ENCODE data around the gene LPCAT3. TPM values are rescaled to one million over a fixed set of nuclear protein-coding genes. Genes with fewer than 3 reads are reported as not detected.
A peak's percentile ranks its signal among the peaks of the same experiment; 100 is the strongest.

The LPCAT3 gene
- total and polyA plus RNA-seq, 2 of the 13 experiments (the other 11 are each of a cell fraction or from before 2014, with no cell fraction given), result 44.5 to 64.3 TPM

DNA sequence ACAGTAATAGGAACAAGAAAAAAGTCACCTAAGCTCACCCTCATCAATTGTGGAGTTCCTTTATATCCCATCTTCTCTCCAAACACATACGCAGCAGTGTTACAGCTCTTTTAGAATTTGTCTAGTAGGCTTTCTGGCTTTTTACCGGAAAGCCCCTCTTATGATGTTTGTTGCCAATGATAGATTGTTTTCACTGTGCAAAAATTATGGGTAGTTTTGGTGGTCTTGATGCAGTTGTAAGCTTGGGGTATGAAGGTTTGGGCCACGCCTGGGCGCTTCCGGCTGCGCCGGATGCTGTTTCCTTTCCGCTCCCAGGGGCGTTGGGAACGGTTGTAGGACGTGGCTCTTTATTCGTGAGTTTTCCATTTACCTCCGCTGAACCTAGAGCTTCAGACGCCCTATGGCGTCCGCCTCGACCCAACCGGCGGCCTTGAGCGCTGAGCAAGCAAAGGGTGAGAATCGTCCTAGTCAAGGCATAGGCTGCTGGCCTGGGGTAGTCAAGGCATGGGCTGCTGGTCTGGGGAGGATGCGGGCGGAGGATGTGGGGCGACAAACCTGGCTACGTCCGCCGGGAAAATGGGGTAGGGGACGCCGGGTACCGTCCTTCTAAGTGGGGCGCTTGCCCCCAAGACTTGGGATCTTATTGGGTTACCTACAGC, 74.4 kb downstream of the LPCAT3 start, which contains the start of the genes C12orf57 and RNU7-1 (continued):
- TF ChIP-seq, protein P1, sequence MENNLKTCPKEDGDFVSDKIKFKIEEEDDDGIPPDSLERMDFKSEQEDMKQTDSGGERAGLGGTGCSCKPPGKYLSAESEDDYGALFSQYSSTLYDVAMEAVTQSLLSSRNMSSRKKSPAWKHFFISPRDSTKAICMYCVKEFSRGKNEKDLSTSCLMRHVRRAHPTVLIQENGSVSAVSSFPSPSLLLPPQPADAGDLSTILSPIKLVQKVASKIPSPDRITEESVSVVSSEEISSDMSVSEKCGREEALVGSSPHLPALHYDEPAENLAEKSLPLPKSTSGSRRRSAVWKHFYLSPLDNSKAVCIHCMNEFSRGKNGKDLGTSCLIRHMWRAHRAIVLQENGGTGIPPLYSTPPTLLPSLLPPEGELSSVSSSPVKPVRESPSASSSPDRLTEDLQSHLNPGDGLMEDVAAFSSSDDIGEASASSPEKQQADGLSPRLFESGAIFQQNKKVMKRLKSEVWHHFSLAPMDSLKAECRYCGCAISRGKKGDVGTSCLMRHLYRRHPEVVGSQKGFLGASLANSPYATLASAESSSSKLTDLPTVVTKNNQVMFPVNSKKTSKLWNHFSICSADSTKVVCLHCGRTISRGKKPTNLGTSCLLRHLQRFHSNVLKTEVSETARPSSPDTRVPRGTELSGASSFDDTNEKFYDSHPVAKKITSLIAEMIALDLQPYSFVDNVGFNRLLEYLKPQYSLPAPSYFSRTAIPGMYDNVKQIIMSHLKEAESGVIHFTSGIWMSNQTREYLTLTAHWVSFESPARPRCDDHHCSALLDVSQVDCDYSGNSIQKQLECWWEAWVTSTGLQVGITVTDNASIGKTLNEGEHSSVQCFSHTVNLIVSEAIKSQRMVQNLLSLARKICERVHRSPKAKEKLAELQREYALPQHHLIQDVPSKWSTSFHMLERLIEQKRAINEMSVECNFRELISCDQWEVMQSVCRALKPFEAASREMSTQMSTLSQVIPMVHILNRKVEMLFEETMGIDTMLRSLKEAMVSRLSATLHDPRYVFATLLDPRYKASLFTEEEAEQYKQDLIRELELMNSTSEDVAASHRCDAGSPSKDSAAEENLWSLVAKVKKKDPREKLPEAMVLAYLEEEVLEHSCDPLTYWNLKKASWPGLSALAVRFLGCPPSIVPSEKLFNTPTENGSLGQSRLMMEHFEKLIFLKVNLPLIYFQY (CRISPR knock-in tag; IDR thresholded peaks at IDR 0.05; ENCODE audit: borderline replicate concordance), result peak; percentile 81; the same call in 1 of the 2 replicates
- TF ChIP-seq SRF (IDR thresholded peaks at IDR 0.05; ENCODE audit: low read depth, low read length), result peak; percentile 64; the same call in 1 of the 2 replicates
- TF ChIP-seq, protein P2, sequence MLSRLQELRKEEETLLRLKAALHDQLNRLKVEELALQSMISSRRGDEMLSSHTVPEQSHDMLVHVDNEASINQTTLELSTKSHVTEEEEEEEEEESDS (CRISPR knock-in tag; IDR thresholded peaks at IDR 0.05; ENCODE audit: borderline replicate concordance), result peak; percentile 100
- TF ChIP-seq, protein P3, sequence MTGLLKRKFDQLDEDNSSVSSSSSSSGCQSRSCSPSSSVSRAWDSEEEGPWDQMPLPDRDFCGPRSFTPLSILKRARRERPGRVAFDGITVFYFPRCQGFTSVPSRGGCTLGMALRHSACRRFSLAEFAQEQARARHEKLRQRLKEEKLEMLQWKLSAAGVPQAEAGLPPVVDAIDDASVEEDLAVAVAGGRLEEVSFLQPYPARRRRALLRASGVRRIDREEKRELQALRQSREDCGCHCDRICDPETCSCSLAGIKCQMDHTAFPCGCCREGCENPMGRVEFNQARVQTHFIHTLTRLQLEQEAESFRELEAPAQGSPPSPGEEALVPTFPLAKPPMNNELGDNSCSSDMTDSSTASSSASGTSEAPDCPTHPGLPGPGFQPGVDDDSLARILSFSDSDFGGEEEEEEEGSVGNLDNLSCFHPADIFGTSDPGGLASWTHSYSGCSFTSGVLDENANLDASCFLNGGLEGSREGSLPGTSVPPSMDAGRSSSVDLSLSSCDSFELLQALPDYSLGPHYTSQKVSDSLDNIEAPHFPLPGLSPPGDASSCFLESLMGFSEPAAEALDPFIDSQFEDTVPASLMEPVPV (CRISPR knock-in tag; IDR thresholded peaks at IDR 0.05), result peak; percentile 63; the same call in 1 of the 2 replicates
- peak; percentile 97 for TF ChIP-seq STAT5B (CRISPR knock-in tag; IDR thresholded peaks at IDR 0.05)
- TF ChIP-seq RFXANK (CRISPR knock-in tag; IDR thresholded peaks at IDR 0.05), result peak; percentile 87; the same call in 1 of the 2 replicates
- TF ChIP-seq ZKSCAN8 (CRISPR knock-in tag; IDR thresholded peaks at IDR 0.05; ENCODE audit: borderline replicate concordance), result peak; percentile 92
- peak; percentile 64; the same call in 1 of the 2 replicates for TF ChIP-seq SIX4 (CRISPR knock-in tag; IDR thresholded peaks at IDR 0.05)
- TF ChIP-seq ZNF780A (CRISPR knock-in tag; IDR thresholded peaks at IDR 0.05), result peak; percentile 96
- TF ChIP-seq MAF1 (CRISPR knock-in tag; IDR thresholded peaks at IDR 0.05; ENCODE audit: borderline replicate concordance), result no peak
- TF ChIP-seq KAT2B (IDR thresholded peaks at IDR 0.05; ENCODE audit: borderline replicate concordance, low read depth, low read length), result no peak
- TF ChIP-seq RXRA (CRISPR knock-in tag; IDR thresholded peaks at IDR 0.05), result peak; percentile 52; the same call in 1 of the 2 replicates
- peak; percentile 43 for TF ChIP-seq NR2C2 (CRISPR knock-in tag; IDR thresholded peaks at IDR 0.05; ENCODE audit: borderline replicate concordance)
- TF ChIP-seq, protein P4, sequence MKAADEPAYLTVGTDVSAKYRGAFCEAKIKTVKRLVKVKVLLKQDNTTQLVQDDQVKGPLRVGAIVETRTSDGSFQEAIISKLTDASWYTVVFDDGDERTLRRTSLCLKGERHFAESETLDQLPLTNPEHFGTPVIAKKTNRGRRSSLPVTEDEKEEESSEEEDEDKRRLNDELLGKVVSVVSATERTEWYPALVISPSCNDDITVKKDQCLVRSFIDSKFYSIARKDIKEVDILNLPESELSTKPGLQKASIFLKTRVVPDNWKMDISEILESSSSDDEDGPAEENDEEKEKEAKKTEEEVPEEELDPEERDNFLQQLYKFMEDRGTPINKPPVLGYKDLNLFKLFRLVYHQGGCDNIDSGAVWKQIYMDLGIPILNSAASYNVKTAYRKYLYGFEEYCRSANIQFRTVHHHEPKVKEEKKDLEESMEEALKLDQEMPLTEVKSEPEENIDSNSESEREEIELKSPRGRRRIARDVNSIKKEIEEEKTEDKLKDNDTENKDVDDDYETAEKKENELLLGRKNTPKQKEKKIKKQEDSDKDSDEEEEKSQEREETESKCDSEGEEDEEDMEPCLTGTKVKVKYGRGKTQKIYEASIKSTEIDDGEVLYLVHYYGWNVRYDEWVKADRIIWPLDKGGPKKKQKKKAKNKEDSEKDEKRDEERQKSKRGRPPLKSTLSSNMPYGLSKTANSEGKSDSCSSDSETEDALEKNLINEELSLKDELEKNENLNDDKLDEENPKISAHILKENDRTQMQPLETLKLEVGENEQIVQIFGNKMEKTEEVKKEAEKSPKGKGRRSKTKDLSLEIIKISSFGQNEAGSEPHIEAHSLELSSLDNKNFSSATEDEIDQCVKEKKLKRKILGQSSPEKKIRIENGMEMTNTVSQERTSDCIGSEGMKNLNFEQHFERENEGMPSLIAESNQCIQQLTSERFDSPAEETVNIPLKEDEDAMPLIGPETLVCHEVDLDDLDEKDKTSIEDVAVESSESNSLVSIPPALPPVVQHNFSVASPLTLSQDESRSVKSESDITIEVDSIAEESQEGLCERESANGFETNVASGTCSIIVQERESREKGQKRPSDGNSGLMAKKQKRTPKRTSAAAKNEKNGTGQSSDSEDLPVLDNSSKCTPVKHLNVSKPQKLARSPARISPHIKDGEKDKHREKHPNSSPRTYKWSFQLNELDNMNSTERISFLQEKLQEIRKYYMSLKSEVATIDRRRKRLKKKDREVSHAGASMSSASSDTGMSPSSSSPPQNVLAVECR (CRISPR knock-in tag; IDR thresholded peaks at IDR 0.05; ENCODE audit: borderline replicate concordance), result peak; percentile 78
- TF ChIP-seq KDM3A (CRISPR knock-in tag; IDR thresholded peaks at IDR 0.05; ENCODE audit: low read depth), result peak; percentile 99
- no peak for TF ChIP-seq HNF4A (CRISPR knock-in tag; IDR thresholded peaks at IDR 0.05)
- peak; percentile 89; the same call in 1 of the 2 replicates for TF ChIP-seq ZNF180 (CRISPR knock-in tag; IDR thresholded peaks at IDR 0.05; ENCODE audit: borderline replicate concordance, low read depth)
- no peak for TF ChIP-seq ARNT (IDR thresholded peaks at IDR 0.05)

All from HepG2 (cell line).